ENCODE results near the gene TBC1D13.
"Not testable (repeated sequence)": the region's sequence is repeated elsewhere in the genome, so short reads cannot be mapped to it uniquely, and the experiment has no call there.

The TBC1D13 gene

DNA sequence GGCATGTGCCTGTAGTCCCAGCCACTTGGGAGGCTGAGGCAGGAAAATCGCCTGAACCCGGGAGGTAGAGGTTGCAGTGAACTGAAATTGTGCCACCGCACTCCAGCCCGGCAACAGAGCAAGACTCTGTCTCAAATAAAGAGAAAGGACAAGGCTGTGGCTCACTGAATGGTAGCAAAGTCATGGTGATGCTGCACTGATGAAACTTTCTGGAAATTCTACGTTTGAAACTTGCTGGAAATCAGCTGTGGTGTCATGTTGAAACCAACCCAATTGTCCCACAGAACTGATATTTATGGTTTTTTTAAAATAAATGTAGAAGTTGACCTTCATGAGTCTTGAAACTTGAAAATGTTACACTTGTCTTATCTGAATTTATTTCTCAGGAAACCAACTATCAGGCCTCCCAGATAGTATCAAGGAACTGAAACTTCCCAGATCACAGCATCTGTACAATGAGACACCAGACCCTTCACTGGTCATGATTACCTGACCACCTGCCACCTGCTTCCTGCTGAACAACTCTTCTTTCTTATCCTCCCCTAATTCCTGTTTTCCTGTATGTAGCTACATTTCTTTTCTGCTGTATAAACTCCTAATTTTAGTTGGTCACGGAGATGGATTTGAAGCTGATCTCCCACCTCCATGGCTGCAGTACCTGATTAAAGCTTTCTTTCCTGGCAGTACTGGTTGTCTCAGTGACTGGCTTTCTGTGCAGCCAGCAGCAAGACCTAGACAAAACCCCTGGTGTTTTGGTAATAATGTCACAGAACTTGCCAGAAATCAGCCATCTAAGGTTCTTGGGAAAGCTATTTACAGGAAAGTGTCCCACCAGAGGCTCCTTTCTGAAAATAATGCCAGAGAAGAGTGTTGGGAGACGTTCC, 5.6 kb upstream of the TBC1D13 start:
- DNase-seq (ENCODE audit: extremely low spot score, insufficient read length, low read depth) (no peak), FAIRE-seq (no peak)

- DNase-seq (ENCODE audit: extremely low spot score, insufficient read length, low read depth) (no peak), FAIRE-seq (no peak)
Measured at GRCh38 chr9:128782669-128783068, 4.4 kb upstream of the TBC1D13 start.

DNA sequence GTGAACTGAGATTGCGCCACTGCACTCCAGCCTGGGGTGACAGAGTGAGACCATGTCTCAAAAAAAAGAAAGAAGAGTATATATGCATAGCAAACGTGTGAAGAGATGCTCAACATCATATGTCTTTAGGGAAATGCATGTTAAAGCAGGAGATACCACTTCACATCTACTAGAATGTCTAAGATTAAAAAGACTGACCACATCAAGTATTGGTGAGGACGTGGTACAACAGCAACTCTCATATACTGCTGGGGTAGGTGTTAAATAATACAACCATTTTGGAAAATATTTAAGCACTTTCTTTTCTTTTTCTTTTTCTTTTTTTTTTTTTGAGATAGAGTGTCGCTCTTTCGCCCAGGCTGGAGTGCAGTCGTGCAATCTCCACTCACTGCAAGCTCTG, 1.6 kb upstream of the TBC1D13 start:
- no peak for DNase-seq (ENCODE audit: extremely low spot score, insufficient read length, low read depth)
- no peak for FAIRE-seq

DNA sequence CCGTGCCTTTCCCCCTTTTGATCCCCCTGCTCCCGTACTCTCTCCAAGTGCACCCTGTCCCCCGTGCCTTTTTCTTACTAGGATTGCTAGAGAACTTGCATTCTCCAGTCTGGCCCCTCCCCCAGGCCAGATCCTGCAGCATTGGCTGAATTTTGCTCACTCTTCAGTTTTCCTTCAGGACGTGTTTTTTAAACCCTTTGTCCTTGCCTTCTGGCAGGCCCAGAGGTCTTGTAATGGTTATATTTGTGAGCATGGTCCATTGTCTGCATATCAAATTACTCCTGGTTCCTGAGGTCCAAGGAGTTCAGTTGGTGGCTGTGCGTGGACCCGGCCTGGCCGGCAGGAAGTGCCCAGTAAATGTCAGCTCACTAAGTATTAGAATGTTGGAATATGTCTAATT, 606 bp downstream of the TBC1D13 start:
- no peak for DNase-seq (ENCODE audit: extremely low spot score, insufficient read length, low read depth)
- no peak for FAIRE-seq

- FAIRE-seq: no peak
- no peak for DNase-seq (ENCODE audit: extremely low spot score, insufficient read length, low read depth)
Measured at GRCh38 chr9:128788445-128788844, 1.4 kb downstream of the TBC1D13 start.

GRCh38 chr9:128790536-128790935, 3.5 kb downstream of the TBC1D13 start:
- no peak for FAIRE-seq
- no peak for DNase-seq (ENCODE audit: extremely low spot score, insufficient read length, low read depth)

GRCh38 chr9:128792134-128792533, 5.1 kb downstream of the TBC1D13 start:
- no peak for DNase-seq (ENCODE audit: extremely low spot score, insufficient read length, low read depth)
- FAIRE-seq: no peak

DNA sequence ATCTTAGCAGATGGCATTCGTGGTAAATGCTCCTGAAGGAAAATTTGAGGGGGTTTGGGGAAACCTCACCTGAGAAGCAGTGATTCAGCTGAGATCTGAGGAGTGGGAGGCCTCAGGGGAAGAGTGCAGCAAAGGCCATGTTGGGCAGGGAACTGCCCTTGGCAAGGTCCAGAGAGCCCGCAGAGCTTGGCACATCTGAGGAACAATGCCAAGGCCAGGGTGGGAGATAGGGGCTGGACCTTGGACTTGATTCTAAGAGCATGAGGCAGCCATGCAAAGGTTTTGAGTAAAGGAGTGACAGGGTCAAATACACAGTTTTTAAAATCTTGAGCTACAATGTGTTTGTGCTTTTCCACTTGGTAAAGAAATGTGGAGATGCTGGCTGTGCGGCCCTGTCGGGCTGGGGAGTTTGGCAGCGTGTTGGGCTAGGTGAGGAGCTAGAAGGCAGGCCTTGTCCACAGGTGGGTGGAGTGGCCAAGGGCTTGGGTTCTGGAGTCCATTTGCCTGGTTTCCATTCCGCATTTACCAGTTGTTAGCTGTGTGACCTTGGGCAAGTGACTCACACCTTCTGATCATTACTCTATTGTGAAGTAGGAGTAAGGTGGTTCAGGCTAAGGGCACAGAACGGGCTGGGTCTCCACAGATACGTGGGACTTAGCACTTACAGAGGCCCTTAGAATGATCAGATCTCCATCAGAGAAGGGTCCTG, 6.1 kb downstream of the TBC1D13 start:
- DNase-seq (ENCODE audit: extremely low spot score, insufficient read length, low read depth) (no peak), FAIRE-seq (no peak)

GRCh38 chr9:128794961-128795360, 7.9 kb downstream of the TBC1D13 start:
- DNase-seq (ENCODE audit: extremely low spot score, insufficient read length, low read depth); FAIRE-seq: not testable (repeated sequence)

- FAIRE-seq: no peak
Measured at GRCh38 chr9:128798896-128799295, 11.8 kb downstream of the TBC1D13 start.

GRCh38 chr9:128800061-128800460, 13.0 kb downstream of the TBC1D13 start:
- FAIRE-seq (no peak), DNase-seq (ENCODE audit: extremely low spot score, insufficient read length, low read depth) (no peak)

More at GRCh38 chr9:128798896-128799295, 11.8 kb downstream of the TBC1D13 start:
- DNase-seq (ENCODE audit: extremely low spot score, insufficient read length, low read depth): no peak

GRCh38 chr9:128802482-128802881, 15.4 kb downstream of the TBC1D13 start:
- no peak for FAIRE-seq
- no peak for DNase-seq (ENCODE audit: extremely low spot score, insufficient read length, low read depth)

GRCh38 chr9:128805661-128806060, 18.6 kb downstream of the TBC1D13 start:
- no peak for FAIRE-seq
- no peak for DNase-seq (ENCODE audit: extremely low spot score, insufficient read length, low read depth)

DNA sequence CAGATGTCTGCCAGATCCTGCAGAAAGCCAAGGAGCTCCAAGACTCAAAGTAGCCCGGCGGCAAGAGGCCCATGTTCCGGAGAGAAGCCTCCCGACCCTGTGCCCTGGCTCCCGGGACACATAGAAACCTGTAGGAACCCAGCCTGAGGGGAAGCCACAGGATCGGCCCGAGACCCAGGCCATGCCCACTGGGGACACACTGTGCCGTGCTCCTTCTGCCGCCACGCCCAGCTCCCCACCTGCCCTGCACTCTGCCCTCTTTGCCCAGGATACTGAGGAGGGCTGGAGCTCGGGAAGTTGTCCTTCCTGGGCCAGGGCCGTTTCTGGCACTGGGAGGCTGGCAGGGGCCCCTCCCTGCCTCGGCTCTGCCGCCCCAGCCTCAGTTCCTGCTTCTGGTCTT, 20.8 kb downstream of the TBC1D13 start:
- FAIRE-seq: no peak

GRCh38 chr9:128808543-128808942, 21.5 kb downstream of the TBC1D13 start:
- FAIRE-seq: no peak

More for the DNA sequence above, 20.8 kb downstream of the TBC1D13 start:
- DNase-seq (ENCODE audit: extremely low spot score, insufficient read length, low read depth): no peak

GRCh38 chr9:128809036-128809599, 22.1 kb downstream of the TBC1D13 start:
- DNase-seq (ENCODE audit: extremely low spot score, insufficient read length, low read depth): no peak
- FAIRE-seq: no peak

More at GRCh38 chr9:128808543-128808942, 21.5 kb downstream of the TBC1D13 start:
- no peak for DNase-seq (ENCODE audit: extremely low spot score, insufficient read length, low read depth)

GRCh38 chr9:128809831-128810230, 22.8 kb downstream of the TBC1D13 start:
- no peak for DNase-seq (ENCODE audit: extremely low spot score, insufficient read length, low read depth)
- FAIRE-seq: no peak

GRCh38 chr9:128810873-128811272, 23.8 kb downstream of the TBC1D13 start:
- FAIRE-seq (no peak), DNase-seq (ENCODE audit: extremely low spot score, insufficient read length, low read depth) (no peak)

DNA sequence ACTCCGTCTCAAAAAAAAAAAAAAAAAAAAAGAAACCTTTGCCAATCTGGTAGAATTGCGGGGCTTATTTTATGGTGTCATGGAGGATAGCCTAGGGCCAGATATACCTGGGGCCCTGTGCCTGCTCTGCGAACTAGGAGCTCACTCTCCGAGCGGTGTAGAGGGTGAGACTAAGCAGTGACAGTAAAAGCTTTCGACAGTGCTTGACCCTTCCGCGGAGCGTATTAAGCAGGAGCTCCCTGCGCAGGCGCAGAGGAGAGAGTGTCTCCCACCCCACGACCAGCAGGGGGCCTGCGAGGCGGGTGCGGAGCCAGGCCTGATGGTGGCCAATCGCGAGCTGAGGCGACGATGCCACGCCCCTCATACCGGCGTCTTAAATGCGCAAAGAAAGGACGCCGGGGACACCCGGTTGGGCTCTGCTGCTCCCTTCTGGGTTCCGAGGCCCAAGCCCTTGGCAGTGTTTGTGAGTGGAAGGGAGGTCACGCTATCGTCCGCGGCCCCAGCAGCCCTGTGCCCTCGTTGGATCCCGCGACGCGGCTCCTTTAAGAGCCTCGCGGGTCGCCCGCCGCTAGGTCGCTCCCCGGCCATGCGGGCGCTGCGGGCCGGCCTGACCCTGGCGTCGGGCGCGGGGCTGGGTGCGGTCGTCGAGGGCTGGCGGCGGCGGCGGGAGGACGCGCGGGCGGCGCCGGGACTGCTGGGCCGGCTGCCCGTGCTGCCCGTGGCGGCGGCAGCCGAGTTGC, 31.2 kb downstream of the TBC1D13 start, which contains the start of gene ENDOG:
ENDOG (plus strand) TSS at position 402 of the 740 bp plus-strand sequence; CDS start at position 587, 185 bp downstream.
- DNase-seq (ENCODE audit: extremely low spot score, insufficient read length, low read depth) (peak; percentile 100), FAIRE-seq (peak; percentile 99)
